GM15510 (cell line): Measurements from ENCODE around the gene GNPTG.

Experiments used
- POLR2A ChIP-seq: IDR thresholded peaks from 3 replicates; pipeline ENCODE4 v1.6.1; 2011; ENCODE audit warnings: borderline replicate concordance; ENCODE audit not compliant: insufficient read length; ENCODE audit errors: extremely low read depth

Gene GNPTG

GRCh38 chr16:1347286-1347855 lies 4.4 kb upstream of the GNPTG start:
- TF ChIP-seq POLR2A, result no peak

- no peak for TF ChIP-seq POLR2A
Observed at GRCh38 chr16:1347962-1348361, 3.8 kb upstream of the GNPTG start.

- no peak for TF ChIP-seq POLR2A
Observed at GRCh38 chr16:1348441-1348840, 3.3 kb upstream of the GNPTG start.

GRCh38 chr16:1348926-1349325 lies 2.8 kb upstream of the GNPTG start:
- TF ChIP-seq POLR2A, result no peak

- no peak for TF ChIP-seq POLR2A
Observed at GRCh38 chr16:1349351-1349750, 2.4 kb upstream of the GNPTG start.

- no peak for TF ChIP-seq POLR2A
Observed at GRCh38 chr16:1349951-1350350, 1.8 kb upstream of the GNPTG start.

GRCh38 chr16:1350691-1351090 lies 1.0 kb upstream of the GNPTG start:
- no peak for TF ChIP-seq POLR2A

- TF ChIP-seq POLR2A, result no peak
Observed at GRCh38 chr16:1351215-1351581, 533 bp upstream of the GNPTG start.

- no peak for TF ChIP-seq POLR2A
Observed at GRCh38 chr16:1354815-1355540, 3.2 kb downstream of the GNPTG start.

GRCh38 chr16:1355591-1355990 lies 3.9 kb downstream of the GNPTG start:
- TF ChIP-seq POLR2A, result no peak

- no peak for TF ChIP-seq POLR2A
Observed at GRCh38 chr16:1356061-1356900, 4.5 kb downstream of the GNPTG start.

- no peak for TF ChIP-seq POLR2A
Observed at GRCh38 chr16:1357906-1358566, 6.3 kb downstream of the GNPTG start.

GRCh38 chr16:1361685-1362360 lies 10.1 kb downstream of the GNPTG start:
- no peak for TF ChIP-seq POLR2A

GRCh38 chr16:1362807-1363206 lies 11.1 kb downstream of the GNPTG start:
- no peak for TF ChIP-seq POLR2A
